ENCODE measurements around the gene ETFBKMT.
A peak's percentile ranks its signal among the peaks of the same experiment; 100 is the strongest.

ETFBKMT gene, protein sequence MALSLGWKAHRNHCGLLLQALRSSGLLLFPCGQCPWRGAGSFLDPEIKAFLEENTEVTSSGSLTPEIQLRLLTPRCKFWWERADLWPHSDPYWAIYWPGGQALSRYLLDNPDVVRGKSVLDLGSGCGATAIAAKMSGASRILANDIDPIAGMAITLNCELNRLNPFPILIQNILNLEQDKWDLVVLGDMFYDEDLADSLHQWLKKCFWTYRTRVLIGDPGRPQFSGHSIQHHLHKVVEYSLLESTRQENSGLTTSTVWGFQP

DNA sequence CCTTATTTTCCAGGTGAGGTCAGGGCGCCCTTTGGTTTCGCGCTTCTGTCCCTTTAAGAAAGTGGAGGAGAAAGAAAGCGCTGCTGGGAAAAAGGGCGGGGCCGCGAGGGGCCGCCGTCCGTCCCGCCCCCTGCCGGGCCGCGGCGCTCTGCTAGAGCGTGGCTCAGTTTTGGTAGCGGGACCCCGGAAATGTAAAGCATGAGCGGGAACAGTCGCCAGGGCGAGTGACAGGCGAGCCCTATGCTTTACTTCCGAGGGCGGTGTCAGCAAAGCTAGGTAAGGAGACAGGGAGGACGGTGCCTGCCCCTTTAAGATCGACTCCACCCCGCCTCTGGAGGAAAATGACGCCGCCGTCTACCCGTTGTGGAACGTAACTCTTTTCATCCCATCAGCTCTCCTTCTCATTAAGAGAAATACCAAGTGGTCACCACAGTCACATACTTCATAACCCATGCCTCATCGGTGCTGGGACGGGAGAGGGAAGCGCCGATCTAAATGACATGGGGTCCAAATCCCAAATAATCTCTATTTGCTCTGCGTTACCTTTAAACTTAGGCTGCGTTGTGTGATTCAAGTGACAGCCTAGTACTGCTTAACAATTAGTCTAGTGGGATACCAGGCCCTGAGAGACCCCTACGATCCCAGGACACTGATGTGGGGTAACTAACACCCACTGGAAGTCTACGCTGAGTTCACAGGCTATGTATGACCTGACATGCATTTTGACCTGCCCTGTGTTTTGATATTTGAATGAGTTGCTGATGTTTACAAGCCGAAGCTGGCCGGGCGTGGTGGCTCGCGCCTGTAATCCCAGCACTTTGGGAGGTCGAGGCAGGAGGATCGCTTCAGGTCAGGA lies at the start of gene ETFBKMT:
TSS of gene ETFBKMT (plus strand) at position 602 of the 856 bp plus-strand sequence. CDS start 2,266 bp downstream, outside the sequence.
- DNase-seq (ENCODE audit: low spot score in 2 of 2) (peak; percentile 81 to 87), ATAC-seq (replicated peaks; ENCODE audit: extremely low read depth, poor library complexity, severe bottlenecking) (peak; percentile 100)
- Mint-ChIP-seq H3K27me3 (no peaks in the 10 kb centered on the region), H3K9me3 (no peaks in the 10 kb centered on the region), H3K4me3 (peak within 1 kb of the TSS; percentile 84), H3K36me3 (ENCODE audit: insufficient read depth) (peaks cover 7% of the 10 kb centered on the region), H3K4me1 (peaks cover 12% of the 10 kb centered on the region), H3K27ac (ENCODE audit: low read depth) (peak within 1 kb of the TSS; percentile 85)

DNA sequence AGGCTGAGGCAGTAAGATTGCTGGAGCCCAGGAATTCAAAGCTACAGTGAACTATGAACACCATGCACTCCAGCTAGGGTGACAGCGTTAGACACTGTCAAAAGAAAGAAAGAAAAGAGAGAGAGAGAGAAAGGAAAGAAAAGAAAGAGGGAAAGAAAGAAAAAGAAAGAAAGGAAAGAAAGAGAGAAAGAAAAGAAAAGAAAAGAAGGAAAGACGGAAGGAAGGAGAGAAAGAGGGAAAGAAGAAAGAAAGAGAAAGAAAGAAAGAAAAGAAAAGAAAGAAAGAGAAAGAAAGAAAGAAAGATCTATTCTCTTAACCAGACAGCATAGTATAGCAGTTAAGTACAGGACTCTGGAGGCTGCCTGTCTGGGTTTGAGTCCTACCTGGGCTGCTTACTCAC lies 46.7 kb upstream of the ETFBKMT start:
- peaks cover 1% of the 10 kb centered on the region for H3K36me3 Mint-ChIP-seq (ENCODE audit: insufficient read depth)
- peaks cover 5% of the 10 kb centered on the region for H3K9me3 Mint-ChIP-seq
- H3K4me3 Mint-ChIP-seq = no peak overlapping the region
- DNase-seq (ENCODE audit: low spot score in 2 of 2) = no peak
- no peak overlapping the region for H3K27ac Mint-ChIP-seq (ENCODE audit: low read depth)
- no peak for ATAC-seq (replicated peaks; ENCODE audit: extremely low read depth, poor library complexity, severe bottlenecking)
- H3K27me3 Mint-ChIP-seq = peaks cover 15% of the 10 kb centered on the region
- H3K4me1 Mint-ChIP-seq = no peaks in the 10 kb centered on the region

DNA sequence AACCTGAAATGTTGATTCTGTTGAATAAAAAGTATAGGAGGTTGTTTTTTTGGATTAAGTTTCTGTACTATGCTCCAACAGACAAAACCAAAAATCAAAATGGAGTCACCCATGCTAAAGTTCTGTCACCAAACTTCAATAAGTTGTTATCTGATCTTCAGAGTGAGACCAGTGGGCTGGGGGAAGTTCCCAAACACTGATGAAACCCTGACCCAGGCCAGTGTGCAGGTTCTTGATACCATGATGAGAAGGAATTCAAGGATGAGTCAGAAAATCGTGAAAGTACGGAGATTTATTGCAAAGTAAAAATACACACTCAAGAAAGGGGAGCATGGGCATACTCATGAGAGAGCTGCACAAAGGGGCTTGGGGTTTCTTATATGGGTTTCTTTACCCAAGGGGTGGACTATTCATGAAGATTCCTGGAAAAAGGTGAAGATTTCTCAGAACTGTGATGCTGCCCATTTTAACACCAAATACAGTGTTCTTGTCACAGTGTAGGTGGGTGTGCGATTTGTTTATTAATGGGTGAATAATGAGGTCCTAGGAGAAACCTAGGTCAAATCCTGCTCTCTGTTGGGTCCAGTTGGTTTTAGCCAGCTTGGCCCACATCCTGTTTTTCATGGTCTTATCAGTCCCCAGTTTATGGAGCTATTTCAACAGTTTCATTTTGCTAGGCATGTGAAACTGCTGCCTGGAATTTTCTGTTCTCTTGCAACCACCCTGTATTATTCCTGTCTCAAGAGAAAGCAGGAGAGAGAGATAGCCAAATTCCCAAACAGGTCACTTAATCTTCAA lies 41.1 kb upstream of the ETFBKMT start:
- Mint-ChIP-seq H3K36me3 (ENCODE audit: insufficient read depth) (no peaks in the 10 kb centered on the region), H3K9me3 (no peaks in the 10 kb centered on the region), H3K27ac (ENCODE audit: low read depth) (no peak overlapping the region), H3K4me3 (no peak overlapping the region), H3K27me3 (peaks cover 14% of the 10 kb centered on the region), H3K4me1 (no peaks in the 10 kb centered on the region)
- DNase-seq (ENCODE audit: low spot score in 2 of 2) = no peak
- ATAC-seq (replicated peaks; ENCODE audit: extremely low read depth, poor library complexity, severe bottlenecking) = no peak

DNA sequence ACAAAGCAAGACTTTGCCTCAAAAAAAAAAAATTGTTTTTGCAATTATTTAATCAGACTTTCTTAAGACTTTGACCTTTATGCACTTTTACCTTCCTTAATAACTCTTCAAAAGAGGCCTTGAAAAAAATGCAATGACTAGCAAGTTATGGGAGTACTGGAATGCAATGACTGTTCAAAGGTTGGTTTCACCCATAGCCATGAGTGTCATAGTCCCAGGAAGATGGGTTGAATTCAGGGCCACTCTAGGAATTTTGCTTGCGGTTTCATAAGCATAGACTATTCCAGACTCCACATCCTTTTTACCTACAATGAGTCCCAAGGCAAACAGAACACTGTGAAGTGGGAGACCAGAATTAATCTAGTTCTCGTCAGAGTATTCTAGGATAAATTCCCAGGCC lies 39.2 kb upstream of the ETFBKMT start:
- H3K27me3 Mint-ChIP-seq = peaks cover 14% of the 10 kb centered on the region
- ATAC-seq (replicated peaks; ENCODE audit: extremely low read depth, poor library complexity, severe bottlenecking) = no peak

DNA sequence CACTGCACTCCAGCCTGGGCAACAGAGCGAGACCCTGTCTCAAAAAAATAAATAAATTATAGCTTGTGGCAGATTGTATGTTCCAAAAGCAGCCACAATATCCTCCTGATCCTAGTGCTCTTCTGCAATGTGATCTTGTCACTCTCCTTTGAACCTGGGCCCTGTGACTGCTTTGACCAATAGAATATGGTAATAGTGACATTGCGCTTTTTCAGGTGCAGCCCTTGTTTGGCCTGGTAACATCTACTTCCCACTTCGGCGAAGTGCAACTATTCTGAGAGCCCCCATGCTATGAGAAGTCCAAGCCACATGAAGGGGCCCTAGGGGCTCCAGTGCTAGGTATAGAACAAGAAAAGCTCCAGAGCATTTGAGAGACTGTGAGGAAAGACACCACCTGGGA lies 37.5 kb upstream of the ETFBKMT start:
- Mint-ChIP-seq H3K4me1 (no peaks in the 10 kb centered on the region), H3K27me3 (peaks cover 22% of the 10 kb centered on the region), H3K9me3 (no peaks in the 10 kb centered on the region), H3K36me3 (ENCODE audit: insufficient read depth) (no peaks in the 10 kb centered on the region), H3K4me3 (no peak overlapping the region), H3K27ac (ENCODE audit: low read depth) (no peak overlapping the region)
- DNase-seq (ENCODE audit: low spot score in 2 of 2) = no peak
- ATAC-seq (replicated peaks; ENCODE audit: extremely low read depth, poor library complexity, severe bottlenecking) = no peak

More for the DNA sequence above, 39.2 kb upstream of the ETFBKMT start:
- Mint-ChIP-seq H3K36me3 (ENCODE audit: insufficient read depth) (no peaks in the 10 kb centered on the region), H3K4me1 (no peaks in the 10 kb centered on the region), H3K9me3 (no peaks in the 10 kb centered on the region), H3K4me3 (no peak overlapping the region), H3K27ac (ENCODE audit: low read depth) (no peak overlapping the region)
- no peak for DNase-seq (ENCODE audit: low spot score in 2 of 2)

DNA sequence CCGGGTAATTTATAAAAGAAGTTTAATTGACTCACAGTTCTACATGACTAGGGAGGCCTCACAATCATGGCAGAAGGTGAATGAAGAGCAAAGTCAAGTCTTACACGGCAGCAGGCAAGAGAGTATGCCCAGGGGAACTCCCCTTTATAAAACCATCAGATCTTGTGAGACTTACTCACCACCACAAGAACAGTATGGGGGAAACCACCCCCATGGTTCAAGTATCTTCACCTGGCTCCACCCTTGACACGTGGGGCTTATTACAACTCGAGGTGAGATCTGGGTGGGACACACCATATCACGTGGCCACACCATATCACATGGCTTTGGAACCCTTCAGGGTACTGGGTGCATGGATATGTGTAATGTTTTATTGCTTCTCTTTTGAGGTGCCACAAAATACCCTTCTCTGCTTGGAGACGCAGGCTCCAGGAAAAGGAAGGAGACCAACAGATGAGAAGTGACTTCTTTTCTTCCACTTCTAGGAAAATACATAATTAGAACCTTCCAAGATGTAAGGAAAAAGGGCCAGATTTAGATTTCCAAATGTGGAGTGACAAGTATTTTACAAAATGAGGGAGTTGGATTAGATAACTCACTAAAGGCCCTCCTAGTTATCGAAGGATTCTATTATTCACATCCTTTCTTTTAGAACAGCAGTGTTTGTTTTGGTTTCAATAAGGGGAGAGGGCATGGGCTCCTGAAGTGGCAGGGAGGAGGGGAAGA lies 33.1 kb upstream of the ETFBKMT start:
- Mint-ChIP-seq H3K9me3 (no peaks in the 10 kb centered on the region), H3K36me3 (ENCODE audit: insufficient read depth) (no peaks in the 10 kb centered on the region), H3K4me1 (no peaks in the 10 kb centered on the region), H3K27ac (ENCODE audit: low read depth) (no peak overlapping the region), H3K27me3 (peaks cover 20% of the 10 kb centered on the region), H3K4me3 (no peak overlapping the region)
- ATAC-seq (replicated peaks; ENCODE audit: extremely low read depth, poor library complexity, severe bottlenecking) (no peak), DNase-seq (ENCODE audit: low spot score in 2 of 2) (no peak)

DNA sequence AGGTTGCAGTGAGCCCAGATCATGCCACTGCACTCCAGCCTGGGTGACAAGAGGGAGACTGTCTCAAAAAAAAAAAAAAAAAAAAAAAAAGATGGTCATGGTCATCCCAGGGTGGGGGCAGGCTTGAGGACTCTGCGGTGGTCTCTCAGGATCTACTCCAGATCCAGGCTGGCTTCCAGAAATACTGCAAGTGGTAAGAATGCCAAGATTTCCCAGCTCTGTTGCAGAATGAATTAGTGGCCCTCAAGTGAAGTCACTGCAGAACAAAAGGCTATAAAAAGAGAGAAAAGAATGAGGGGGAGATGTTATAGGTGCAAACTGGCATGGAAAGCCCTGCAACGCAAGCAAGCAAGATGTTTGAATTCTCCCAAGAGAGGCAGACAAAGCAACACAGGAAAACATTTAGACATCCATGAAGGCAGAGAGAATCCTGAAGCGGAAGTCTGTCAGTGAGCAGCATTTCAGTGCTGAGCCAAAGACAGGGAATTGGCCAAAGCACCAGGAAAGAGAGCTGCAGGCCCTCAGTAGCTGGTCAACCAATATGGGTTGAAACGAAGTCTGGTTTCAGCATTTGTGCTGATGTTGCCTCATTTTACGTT lies 31.9 kb upstream of the ETFBKMT start:
- no peak for DNase-seq (ENCODE audit: low spot score in 2 of 2)
- no peak overlapping the region for H3K4me3 Mint-ChIP-seq
- H3K36me3 Mint-ChIP-seq (ENCODE audit: insufficient read depth) = no peaks in the 10 kb centered on the region
- H3K9me3 Mint-ChIP-seq = no peaks in the 10 kb centered on the region
- peaks cover 26% of the 10 kb centered on the region for H3K27me3 Mint-ChIP-seq
- H3K27ac Mint-ChIP-seq (ENCODE audit: low read depth) = no peak overlapping the region
- no peak for ATAC-seq (replicated peaks; ENCODE audit: extremely low read depth, poor library complexity, severe bottlenecking)
- H3K4me1 Mint-ChIP-seq = no peaks in the 10 kb centered on the region

DNA sequence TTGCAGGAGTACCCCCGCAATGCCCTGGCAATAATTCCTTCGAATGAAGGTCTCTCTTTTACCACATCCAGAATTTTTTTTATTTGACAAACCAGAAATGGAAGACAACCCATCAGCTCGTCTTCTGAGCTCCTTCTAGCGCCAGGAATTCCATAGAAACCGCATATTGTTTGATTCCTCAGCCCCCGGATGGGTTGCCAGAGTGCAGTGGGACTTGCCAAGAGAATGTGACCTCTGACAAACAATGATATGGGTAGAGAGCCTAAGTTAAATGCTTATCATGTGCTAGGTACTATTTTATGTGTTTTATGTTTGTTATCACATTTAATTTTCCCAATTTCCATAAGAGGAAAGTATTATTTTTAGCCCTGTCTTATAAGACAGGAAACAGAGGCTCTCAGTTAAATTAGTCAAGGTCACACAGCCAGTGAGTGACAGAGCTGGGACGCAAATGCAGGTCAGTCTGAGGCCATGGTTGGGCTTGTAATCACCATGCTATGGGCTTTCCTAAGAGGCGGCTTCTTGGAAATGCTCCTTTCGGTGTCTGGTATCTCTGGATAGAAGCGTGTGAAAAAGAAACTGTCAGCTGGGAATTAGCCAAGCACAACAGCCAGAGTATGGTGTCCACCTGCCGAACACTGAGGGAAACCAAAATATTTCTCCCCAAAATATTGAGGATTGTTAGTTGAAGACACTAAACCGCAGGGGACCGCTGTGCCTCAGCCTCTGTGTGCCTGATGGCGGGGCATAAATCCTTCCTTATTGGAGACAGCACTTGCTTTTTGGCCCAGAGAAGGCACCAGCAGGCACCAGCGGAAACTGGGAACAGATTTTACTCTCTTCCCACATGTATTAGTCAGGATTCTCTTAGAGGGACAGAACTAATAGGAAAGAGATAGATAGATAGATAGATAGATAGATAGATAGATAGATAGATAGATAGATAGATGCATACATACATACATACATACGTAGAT lies 29.4 kb upstream of the ETFBKMT start:
- Mint-ChIP-seq H3K9me3 (no peaks in the 10 kb centered on the region), H3K27ac (ENCODE audit: low read depth) (no peak overlapping the region), H3K36me3 (ENCODE audit: insufficient read depth) (no peaks in the 10 kb centered on the region), H3K27me3 (peaks cover 33% of the 10 kb centered on the region), H3K4me1 (no peaks in the 10 kb centered on the region), H3K4me3 (no peak overlapping the region)
- ATAC-seq (replicated peaks; ENCODE audit: extremely low read depth, poor library complexity, severe bottlenecking) (no peak), DNase-seq (ENCODE audit: low spot score in 2 of 2) (no peak)

DNA sequence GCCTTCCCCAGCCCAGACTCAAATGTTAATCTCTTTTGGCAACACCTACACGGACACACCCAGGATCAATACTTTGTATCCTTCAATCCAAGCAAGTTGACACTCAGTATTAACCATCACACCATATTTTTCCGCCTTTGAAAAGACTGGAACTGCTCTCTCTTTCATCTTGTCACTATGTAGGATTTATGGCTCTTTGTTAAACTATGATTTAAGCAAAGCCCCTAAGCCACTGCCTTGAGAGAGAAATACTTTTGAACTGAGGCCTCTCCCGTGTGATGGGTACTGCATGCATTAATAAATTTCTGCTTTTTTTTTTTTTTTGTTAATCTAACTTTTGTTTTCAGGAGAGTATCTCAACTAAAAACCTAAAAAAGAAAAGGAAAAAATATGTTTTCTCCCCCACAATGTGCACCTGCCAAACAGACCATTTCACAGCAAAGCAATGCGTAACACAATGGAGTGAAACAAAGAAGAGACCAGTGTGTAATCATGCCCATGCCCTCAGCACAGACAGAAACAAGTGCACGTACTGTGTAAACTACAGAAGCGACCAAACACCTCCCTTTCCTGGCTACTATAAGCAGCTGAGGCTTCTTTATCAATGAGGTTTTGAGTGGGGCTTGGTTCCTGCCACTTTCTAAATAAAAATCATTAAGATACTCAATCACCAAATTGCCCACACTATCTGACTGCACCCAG lies 28.3 kb upstream of the ETFBKMT start:
- Mint-ChIP-seq H3K4me1 (peaks cover 2% of the 10 kb centered on the region), H3K36me3 (ENCODE audit: insufficient read depth) (no peaks in the 10 kb centered on the region), H3K9me3 (no peaks in the 10 kb centered on the region), H3K4me3 (no peak overlapping the region), H3K27ac (ENCODE audit: low read depth) (no peak overlapping the region), H3K27me3 (peaks cover 31% of the 10 kb centered on the region)
- ATAC-seq (replicated peaks; ENCODE audit: extremely low read depth, poor library complexity, severe bottlenecking) (no peak), DNase-seq (ENCODE audit: low spot score in 2 of 2) (no peak)

DNA sequence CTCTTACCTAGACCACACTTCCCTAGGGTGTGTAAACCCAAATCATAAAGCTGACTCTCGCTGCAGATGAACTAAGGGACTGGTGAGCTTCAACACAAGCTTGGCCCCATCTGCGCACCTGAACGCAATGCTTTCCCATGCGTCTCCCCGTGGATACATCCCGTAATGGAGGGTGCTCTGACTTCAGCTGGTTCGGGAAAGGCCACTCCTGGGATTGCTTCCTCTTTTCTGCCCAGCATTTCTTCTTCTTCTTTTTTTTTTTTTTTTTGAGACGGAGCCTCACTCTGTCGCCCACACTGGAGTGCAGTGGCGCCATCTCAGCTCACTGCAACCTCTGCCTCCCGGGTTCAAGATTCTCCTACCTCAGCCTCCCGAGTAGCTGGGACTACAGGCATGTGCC lies 27.7 kb upstream of the ETFBKMT start:
- no peak for ATAC-seq (replicated peaks; ENCODE audit: extremely low read depth, poor library complexity, severe bottlenecking)
- no peak for DNase-seq (ENCODE audit: low spot score in 2 of 2)
- no peak overlapping the region for H3K27ac Mint-ChIP-seq (ENCODE audit: low read depth)
- peaks cover 2% of the 10 kb centered on the region for H3K36me3 Mint-ChIP-seq (ENCODE audit: insufficient read depth)
- H3K9me3 Mint-ChIP-seq = no peaks in the 10 kb centered on the region
- no peak overlapping the region for H3K4me3 Mint-ChIP-seq
- peaks cover 25% of the 10 kb centered on the region for H3K27me3 Mint-ChIP-seq
- peaks cover 8% of the 10 kb centered on the region for H3K4me1 Mint-ChIP-seq

DNA sequence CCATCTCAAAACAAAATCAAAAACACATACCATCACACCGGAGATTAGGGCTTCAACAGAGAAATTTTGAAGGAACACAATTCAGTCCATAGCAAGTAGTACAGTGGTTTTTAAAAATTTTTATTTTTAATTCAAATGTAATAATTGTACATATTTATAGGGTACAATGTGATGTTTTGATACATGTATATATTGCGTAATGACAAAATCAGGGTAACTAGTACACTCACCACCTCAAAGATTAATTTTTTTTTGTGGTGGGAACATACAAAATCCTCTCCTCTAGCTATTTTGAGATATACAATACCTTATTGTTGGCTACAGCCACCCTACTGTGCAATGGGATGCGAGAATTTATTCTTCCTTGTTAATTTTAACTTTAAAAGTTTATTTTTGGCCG lies 26.0 kb upstream of the ETFBKMT start:
- no peak overlapping the region for H3K27ac Mint-ChIP-seq (ENCODE audit: low read depth)
- H3K36me3 Mint-ChIP-seq (ENCODE audit: insufficient read depth) = peaks cover 2% of the 10 kb centered on the region
- peaks cover 9% of the 10 kb centered on the region for H3K4me1 Mint-ChIP-seq
- DNase-seq (ENCODE audit: low spot score in 2 of 2) = no peak
- H3K4me3 Mint-ChIP-seq = no peak overlapping the region
- peaks cover 24% of the 10 kb centered on the region for H3K27me3 Mint-ChIP-seq
- no peaks in the 10 kb centered on the region for H3K9me3 Mint-ChIP-seq
- no peak for ATAC-seq (replicated peaks; ENCODE audit: extremely low read depth, poor library complexity, severe bottlenecking)
